H9 (cell line): Measurements from ENCODE around the gene GBP5. TPM values are rescaled to one million over a fixed set of nuclear protein-coding genes. Genes with fewer than 3 reads are reported as not detected.

Experiments used
- DNase-seq: peaks from one replicate; pipeline ENCODE4 v3.0.0-alpha.2; 2017
- H2AFZ ChIP-seq: one replicate; pipeline ENCODE4 v1.6.1; 2013; ENCODE audit warnings: mild to moderate bottlenecking, low read length, control low read depth, moderate library complexity
- H2AK5ac ChIP-seq: 2 replicates; pipeline ENCODE4 v1.6.1; 2013; ENCODE audit warnings: low read length, control low read depth, mixed read lengths; ENCODE audit not compliant: insufficient read length
- H2BK120ac ChIP-seq: one replicate; pipeline ENCODE4 v1.6.1; 2013; ENCODE audit warnings: low read depth, mild to moderate bottlenecking, low read length, control low read depth, inconsistent platforms; ENCODE audit not compliant: poor library complexity, severe bottlenecking
- H2BK12ac ChIP-seq: 2 replicates; pipeline ENCODE4 v1.6.1; 2013; ENCODE audit warnings: low read length, control low read depth, mixed read lengths, low read depth; ENCODE audit not compliant: insufficient read length
- H2BK15ac ChIP-seq: 2 replicates; pipeline ENCODE4 v1.6.1; 2013; ENCODE audit warnings: low read depth, low read length, control low read depth
- H2BK20ac ChIP-seq: one replicate; pipeline ENCODE4 v1.6.1; 2013; ENCODE audit warnings: low read depth, mild to moderate bottlenecking, low read length, control low read depth, inconsistent platforms; ENCODE audit not compliant: poor library complexity, severe bottlenecking
- H2BK5ac ChIP-seq: 2 replicates; pipeline ENCODE4 v1.6.1; 2013; ENCODE audit warnings: low read length, control low read depth, mixed read lengths; ENCODE audit not compliant: insufficient read length
- H3K14ac ChIP-seq: 2 replicates; pipeline ENCODE4 v1.6.1; 2013; ENCODE audit warnings: low read length, control low read depth; ENCODE audit not compliant: insufficient read depth
- H3K18ac ChIP-seq: 2 replicates; pipeline ENCODE4 v1.6.1; 2013; ENCODE audit warnings: low read depth, mild to moderate bottlenecking, mixed read lengths, low read length, control low read depth; ENCODE audit not compliant: insufficient read length
- H3K23ac ChIP-seq: 2 replicates; pipeline ENCODE4 v1.6.1; 2013; ENCODE audit warnings: low read length, control low read depth, mixed read lengths, low read depth; ENCODE audit not compliant: insufficient read length
- H3K23me2 ChIP-seq: 2 replicates; pipeline ENCODE4 v1.6.1; 2013; ENCODE audit warnings: low read depth, mild to moderate bottlenecking, mixed read lengths, low read length, control low read depth; ENCODE audit not compliant: insufficient read length, poor library complexity, severe bottlenecking
- H3K27ac ChIP-seq: 2 replicates; pipeline ENCODE4 v1.5.1; 2013; ENCODE audit warnings: low read length, control low read depth, mixed read lengths, low read depth; ENCODE audit not compliant: insufficient read length
- H3K27me3 ChIP-seq: 2 replicates; pipeline ENCODE4 v1.6.1; 2013; ENCODE audit warnings: low read length, control low read depth, inconsistent platforms; ENCODE audit not compliant: insufficient read depth
- H3K4ac ChIP-seq: 2 replicates; pipeline ENCODE4 v1.6.1; 2013; ENCODE audit warnings: low read depth, mild to moderate bottlenecking, control low read depth, inconsistent platforms, low read length, moderate library complexity
- H3K4me1 ChIP-seq: 2 replicates; pipeline ENCODE4 v1.6.1; 2013; ENCODE audit warnings: low read length, control low read depth, inconsistent platforms; ENCODE audit not compliant: insufficient read depth
- H3K4me2 ChIP-seq: 2 replicates; pipeline ENCODE4 v1.6.1; 2013; ENCODE audit warnings: low read length, control low read depth, mixed read lengths; ENCODE audit not compliant: insufficient read length, insufficient read depth
- H3K56ac ChIP-seq: 2 replicates; pipeline ENCODE4 v1.6.1; 2013; ENCODE audit warnings: low read depth, mild to moderate bottlenecking, mixed read lengths, low read length, control low read depth; ENCODE audit not compliant: insufficient read length
- H3K79me1 ChIP-seq: 2 replicates; pipeline ENCODE4 v1.6.1; 2013; ENCODE audit warnings: low read depth, mild to moderate bottlenecking, moderate library complexity, low read length, control low read depth, inconsistent platforms; ENCODE audit not compliant: insufficient read depth, poor library complexity, severe bottlenecking
- H3K79me2 ChIP-seq: 2 replicates; pipeline ENCODE4 v1.6.1; 2013; ENCODE audit warnings: low read length, control low read depth, inconsistent platforms; ENCODE audit not compliant: insufficient read depth
- H3K9ac ChIP-seq: 2 replicates; pipeline ENCODE4 v1.6.1; 2013; ENCODE audit warnings: low read length, control low read depth, mixed read lengths; ENCODE audit not compliant: insufficient read length; ENCODE audit errors: extremely low read depth
- H3K9me3 ChIP-seq: one replicate; pipeline ENCODE4 v1.6.1; 2013; ENCODE audit warnings: low read depth, low read length, inconsistent platforms; ENCODE audit not compliant: control insufficient read depth
- H3T11ph ChIP-seq: one replicate; pipeline ENCODE4 v1.6.1; 2013; ENCODE audit warnings: mild to moderate bottlenecking, low read length, control low read depth, inconsistent platforms
- H4K20me1 ChIP-seq: one replicate; pipeline ENCODE4 v1.6.1; 2013; ENCODE audit not compliant: control insufficient read depth, insufficient read length, insufficient read depth
- H4K5ac ChIP-seq: 2 replicates; pipeline ENCODE4 v1.6.1; 2013; ENCODE audit warnings: low read depth, mild to moderate bottlenecking, mixed read lengths, low read length, control low read depth; ENCODE audit not compliant: insufficient read length
- H4K8ac ChIP-seq: replicated peaks from 2 replicates; pipeline ENCODE4 v1.6.1; 2013; ENCODE audit warnings: low read length, control low read depth, mixed read lengths, low read depth; ENCODE audit not compliant: insufficient read length
- H4K91ac ChIP-seq: 2 replicates; pipeline ENCODE4 v1.6.1; 2013; ENCODE audit warnings: low read depth, mild to moderate bottlenecking, moderate library complexity, mixed read lengths, low read length, control low read depth; ENCODE audit not compliant: insufficient read length
- H3K27ac Mint-ChIP-seq, 3 experiments: 2 replicates in 2 of 3; 3 replicates in 1 of 3; pipeline ENCODE4 v1.8.0; 2020 to 2021; ENCODE audit warnings: mixed read lengths in 3 of 3, mild to moderate bottlenecking in 1 of 3, moderate library complexity in 1 of 3
- H3K27me3 Mint-ChIP-seq: 2 replicates; pipeline ENCODE4 v1.8.0; 2021; ENCODE audit warnings: low read depth, mild to moderate bottlenecking, moderate library complexity, mixed read lengths
- H3K36me3 Mint-ChIP-seq, 3 experiments: 2 replicates in 2 of 3; 3 replicates in 1 of 3; pipeline ENCODE4 v1.8.0; 2020 to 2021; ENCODE audit warnings: low read depth in 3 of 3, mixed read lengths in 3 of 3; ENCODE audit not compliant: insufficient read depth in 1 of 3
- H3K4me1 Mint-ChIP-seq, 2 experiments: 2 replicates each; pipeline ENCODE4 v1.8.0; 2020; ENCODE audit warnings: mixed read lengths in 2 of 2
- H3K4me3 Mint-ChIP-seq, 2 experiments: 2 replicates in 1 of 2; 3 replicates in 1 of 2; pipeline ENCODE4 v1.8.0; 2020 to 2021; ENCODE audit warnings: mild to moderate bottlenecking in 2 of 2, mixed read lengths in 2 of 2, moderate library complexity in 1 of 2
- H3K9me3 Mint-ChIP-seq, 2 experiments: 2 replicates in 1 of 2; 3 replicates in 1 of 2; pipeline ENCODE4 v1.8.0; 2020; ENCODE audit warnings: mild to moderate bottlenecking in 2 of 2, mixed read lengths in 2 of 2, moderate library complexity in 1 of 2
- CTCF ChIP-seq: fragments of 200-600 bp; sonication (generic); conservative IDR thresholded peaks from 3 replicates; pipeline ENCODE4 v1.8.0; 2021; ENCODE audit warnings: antibody characterized with exemption, mild to moderate bottlenecking
- total RNA-seq: library from RNA; stranded (reverse); gene quantifications from 2 replicates; pipeline ENCODE4 v1.2.1, GENCODE V29; 2021

The GBP5 gene
- total RNA-seq, 1 experiment from 2014 or later: not detected

GRCh38 chr1:89310976-89311375, 38.3 kb upstream of the GBP5 start:
- no peak overlapping the region for H3K23ac ChIP-seq
- H3K9ac ChIP-seq: no peak overlapping the region
- DNase-seq: no peak
- no peak overlapping the region for H2BK20ac ChIP-seq
- no peak overlapping the region for H3K56ac ChIP-seq
- no peak overlapping the region for H2AK5ac ChIP-seq
- H3K18ac ChIP-seq: no peak overlapping the region
- H3K4ac ChIP-seq: no peak overlapping the region
- H3K4me1 ChIP-seq: no peaks in the 10 kb centered on the region
- H3K27me3 Mint-ChIP-seq: no peaks in the 10 kb centered on the region
- no peak overlapping the region for H4K5ac ChIP-seq
- no peak overlapping the region for H3K4me2 ChIP-seq
- H3K4me1 Mint-ChIP-seq: peaks cover 5 to 9% of the 10 kb centered on the region in 2 experiments; a peak in 3 of 4 replicates
- H3T11ph ChIP-seq: no peak overlapping the region
- no peak overlapping the region for H3K4me3 Mint-ChIP-seq
- no peaks in the 10 kb centered on the region for H3K9me3 ChIP-seq
- H4K91ac ChIP-seq: no peak overlapping the region
- no peak overlapping the region; a peak in 1 of 7 replicates for H3K27ac Mint-ChIP-seq
- no peaks in the 10 kb centered on the region for H3K27me3 ChIP-seq
- no peak overlapping the region for H2BK12ac ChIP-seq
- no peak overlapping the region for H3K14ac ChIP-seq
- no peak overlapping the region for H2BK5ac ChIP-seq
- no peak overlapping the region for H2AFZ ChIP-seq
- no peak for TF ChIP-seq CTCF
- no peak overlapping the region for H2BK120ac ChIP-seq
- no peaks in the 10 kb centered on the region for H3K79me1 ChIP-seq
- no peak overlapping the region for H3K27ac ChIP-seq
- no peak overlapping the region for H4K8ac ChIP-seq
- peaks cover 4% of the 10 kb centered on the region in 3 experiments; a peak in 3 of 7 replicates for H3K36me3 Mint-ChIP-seq
- no peaks in the 10 kb centered on the region for H3K23me2 ChIP-seq
- H3K79me2 ChIP-seq: no peaks in the 10 kb centered on the region
- peaks cover 0 to 3% of the 10 kb centered on the region in 2 experiments; a peak in 3 of 5 replicates for H3K9me3 Mint-ChIP-seq
- no peak overlapping the region for H2BK15ac ChIP-seq
- H4K20me1 ChIP-seq: no peaks in the 10 kb centered on the region
